Amniotic epithelial cell (primary cell): ENCODE data around the gene SOCS3.

Source experiments
- DNase-seq: peaks from one replicate; pipeline ENCODE4 v3.0.0-alpha.2; 2010; ENCODE audit warnings: low read depth

SOCS3 gene

DNA sequence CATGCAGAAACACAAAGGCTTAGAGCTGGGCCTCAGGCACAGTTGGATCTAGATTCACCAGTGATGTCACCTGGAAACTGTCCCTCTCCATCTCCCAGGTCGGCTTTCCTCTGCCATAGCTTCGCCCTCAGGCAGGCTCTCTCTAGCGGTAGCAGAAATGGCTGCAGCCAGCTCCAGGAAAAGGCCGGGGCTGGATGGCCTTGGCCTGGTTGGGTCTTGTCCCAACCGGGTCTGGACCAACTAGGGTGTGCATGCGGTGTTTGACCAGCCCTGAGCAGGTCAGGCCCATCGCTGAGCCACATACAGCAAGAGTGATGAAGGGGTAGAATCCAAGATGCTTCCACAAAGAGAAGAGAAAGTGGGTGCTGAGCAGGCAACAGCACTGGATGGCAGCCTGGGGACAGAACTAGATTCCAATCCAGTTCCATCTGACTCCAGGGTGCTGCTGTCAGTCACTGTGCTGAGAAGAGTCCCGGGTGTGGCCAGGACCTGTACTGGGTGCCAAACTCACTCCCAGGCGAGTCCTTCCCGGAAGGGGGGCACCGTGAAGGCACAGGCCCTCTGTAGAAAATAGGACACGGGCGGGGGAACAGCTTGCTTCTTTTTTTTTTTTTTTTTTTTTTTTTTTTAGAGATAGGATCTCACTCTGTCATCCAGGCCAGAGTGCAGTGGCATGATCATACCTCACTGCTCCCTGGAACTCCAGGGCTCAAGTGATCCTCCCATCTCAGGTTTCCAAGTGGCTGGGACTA is 51.8 kb downstream of the SOCS3 start:
- no peak for DNase-seq

DNA sequence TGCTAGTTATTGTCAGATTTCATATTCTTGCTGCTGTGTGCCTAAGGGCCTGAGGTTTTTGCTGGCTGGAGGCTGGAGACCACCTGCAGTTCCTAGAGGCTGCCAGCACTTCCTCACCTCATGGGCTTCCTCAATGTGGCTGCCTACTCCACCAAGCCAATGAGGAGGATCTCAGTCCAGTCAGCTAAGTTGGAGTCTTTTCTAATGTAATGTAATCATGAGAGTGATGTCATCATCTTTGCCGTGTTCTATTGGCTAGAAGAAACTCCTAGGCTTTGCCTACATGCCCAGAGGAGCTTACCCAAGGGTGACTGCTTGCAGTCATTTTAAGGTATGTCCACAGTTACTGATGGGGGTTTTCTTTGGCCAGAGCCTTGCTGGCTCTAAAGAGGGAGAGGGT is 53.0 kb downstream of the SOCS3 start:
- DNase-seq, result no peak
